GM21737 (cell line): ENCODE measurements around the gene TMCC2.
"Not testable (repeated sequence)": the region's sequence is repeated elsewhere in the genome, so short reads cannot be mapped to it uniquely, and the experiment has no call there.

ENCODE experiments used
- ATAC-seq: cut with Tn5 transposase; IDR thresholded peaks from one replicate; pipeline ENCODE4 v1.9.1; 2021; ENCODE audit warnings: mild to moderate bottlenecking, moderate library complexity; ENCODE audit not compliant: unreplicated experiment

Gene TMCC2, protein sequence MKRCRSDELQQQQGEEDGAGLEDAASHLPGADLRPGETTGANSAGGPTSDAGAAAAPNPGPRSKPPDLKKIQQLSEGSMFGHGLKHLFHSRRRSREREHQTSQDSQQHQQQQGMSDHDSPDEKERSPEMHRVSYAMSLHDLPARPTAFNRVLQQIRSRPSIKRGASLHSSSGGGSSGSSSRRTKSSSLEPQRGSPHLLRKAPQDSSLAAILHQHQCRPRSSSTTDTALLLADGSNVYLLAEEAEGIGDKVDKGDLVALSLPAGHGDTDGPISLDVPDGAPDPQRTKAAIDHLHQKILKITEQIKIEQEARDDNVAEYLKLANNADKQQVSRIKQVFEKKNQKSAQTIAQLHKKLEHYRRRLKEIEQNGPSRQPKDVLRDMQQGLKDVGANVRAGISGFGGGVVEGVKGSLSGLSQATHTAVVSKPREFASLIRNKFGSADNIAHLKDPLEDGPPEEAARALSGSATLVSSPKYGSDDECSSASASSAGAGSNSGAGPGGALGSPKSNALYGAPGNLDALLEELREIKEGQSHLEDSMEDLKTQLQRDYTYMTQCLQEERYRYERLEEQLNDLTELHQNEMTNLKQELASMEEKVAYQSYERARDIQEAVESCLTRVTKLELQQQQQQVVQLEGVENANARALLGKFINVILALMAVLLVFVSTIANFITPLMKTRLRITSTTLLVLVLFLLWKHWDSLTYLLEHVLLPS

DNA sequence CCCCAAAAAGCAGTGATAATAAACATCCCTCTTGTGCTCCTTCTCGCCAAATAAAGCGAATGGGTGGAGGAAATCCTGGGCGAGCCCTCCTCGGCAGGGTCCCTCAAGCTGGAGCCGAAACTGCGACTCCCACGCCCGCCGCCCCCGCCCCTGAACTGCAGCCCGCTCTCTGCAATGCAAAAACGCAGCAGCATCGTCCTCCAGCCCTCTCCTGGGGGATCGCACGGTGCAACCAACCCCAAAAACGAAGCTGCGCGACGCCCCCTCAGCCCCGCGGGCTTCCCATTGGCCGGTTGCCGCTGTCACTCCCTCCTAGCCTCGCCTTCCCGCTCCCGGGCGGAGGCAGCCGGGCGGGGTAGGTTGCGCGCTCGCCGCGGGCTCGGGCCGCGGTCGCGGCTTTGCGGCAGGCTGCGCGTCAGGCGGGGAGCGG lies at the start of gene TMCC2:
Gene TMCC2 (plus strand): TSS at position 363 of the 430 bp plus-strand sequence. CDS start 619 bp downstream, outside the sequence.
- ATAC-seq, result peak; percentile 71

DNA sequence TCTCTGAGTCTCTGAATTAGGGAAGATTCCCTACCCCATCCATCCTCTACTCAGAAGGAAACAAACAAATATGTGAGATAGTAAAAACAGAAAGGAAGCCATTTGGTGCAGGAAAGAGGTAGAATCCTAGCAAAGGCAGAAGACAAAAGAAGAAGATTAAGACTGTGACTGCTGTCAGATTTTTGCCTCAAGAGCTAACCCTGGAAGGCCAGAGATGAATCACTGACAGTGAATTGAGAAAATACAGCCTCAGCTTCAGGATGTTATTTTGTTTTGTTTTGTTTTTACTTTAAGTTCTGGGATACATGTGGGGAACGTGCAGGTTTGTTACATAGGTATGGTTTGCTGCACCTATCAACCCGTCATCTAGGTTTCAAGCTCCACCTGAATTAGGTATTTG lies 47.9 kb upstream of the TMCC2 start:
- no peak for ATAC-seq

DNA sequence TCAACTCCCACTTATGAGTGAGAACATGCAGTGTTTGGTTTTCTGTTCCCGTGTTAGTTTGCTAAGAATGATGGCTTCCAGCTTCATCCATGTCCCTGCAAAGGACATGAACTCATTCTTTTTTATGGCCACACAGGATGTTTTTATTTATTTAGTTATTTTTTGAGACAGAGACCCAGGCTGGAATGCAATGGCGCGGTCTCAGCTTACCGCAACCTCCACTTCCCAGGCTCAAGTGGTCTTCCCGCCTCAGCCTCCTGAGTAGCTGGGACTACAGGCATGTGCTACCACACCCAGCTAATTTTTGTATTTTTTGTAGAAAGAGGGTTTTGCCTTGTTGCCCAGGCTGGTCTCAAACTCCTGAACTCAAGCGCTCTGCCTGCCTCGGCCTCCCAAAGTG lies 47.4 kb upstream of the TMCC2 start:
- not testable (repeated sequence) for ATAC-seq

DNA sequence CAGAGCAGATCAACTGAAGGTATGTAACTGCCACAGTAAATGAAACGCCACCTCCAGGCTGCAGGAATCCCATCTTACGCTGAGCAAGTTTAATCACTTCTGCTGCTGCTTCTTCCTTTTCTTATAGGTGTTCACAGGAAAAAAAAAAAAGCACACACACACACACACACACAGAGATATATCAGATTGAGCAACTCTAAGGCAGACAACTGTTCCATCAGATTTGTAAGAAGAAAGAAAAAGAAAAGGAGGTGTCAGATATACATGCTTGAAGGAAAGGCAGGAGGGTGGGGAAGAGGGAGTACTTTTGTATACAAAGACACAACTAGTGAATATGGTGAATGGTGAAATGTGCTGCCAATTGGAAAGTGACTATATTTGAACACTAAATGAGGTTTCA lies 44.8 kb upstream of the TMCC2 start:
- no peak for ATAC-seq

DNA sequence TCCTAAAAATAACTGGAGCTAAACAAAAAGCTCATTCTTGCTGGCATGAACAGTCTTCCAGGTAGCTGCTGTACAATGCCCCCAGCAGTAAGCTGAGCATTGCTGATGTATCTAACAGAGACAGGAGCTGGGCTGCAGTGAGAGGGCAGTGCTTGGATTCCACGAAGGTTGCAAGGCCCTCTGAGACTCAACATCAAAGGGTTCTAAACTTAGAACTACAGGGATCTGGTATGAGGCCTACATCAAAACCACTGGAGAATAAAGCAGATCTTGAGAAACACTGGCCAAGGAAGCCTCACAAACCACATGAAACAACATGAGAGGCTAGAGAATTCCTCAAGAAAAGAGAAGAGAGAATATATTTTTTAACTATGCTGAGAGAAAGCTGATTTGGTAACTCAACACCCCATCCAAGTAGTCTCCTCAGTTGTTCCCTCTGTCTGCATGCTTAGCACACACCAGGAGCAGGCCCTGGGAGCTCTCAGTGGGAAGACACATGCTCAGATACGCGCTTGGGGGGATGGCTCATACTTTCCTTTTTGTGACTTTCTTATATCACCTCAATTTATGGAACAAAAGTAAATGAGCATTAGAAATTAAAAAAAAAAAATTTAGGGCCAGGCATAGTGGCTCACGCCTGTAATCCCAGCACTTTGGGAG lies 43.9 kb upstream of the TMCC2 start:
- ATAC-seq, result no peak

DNA sequence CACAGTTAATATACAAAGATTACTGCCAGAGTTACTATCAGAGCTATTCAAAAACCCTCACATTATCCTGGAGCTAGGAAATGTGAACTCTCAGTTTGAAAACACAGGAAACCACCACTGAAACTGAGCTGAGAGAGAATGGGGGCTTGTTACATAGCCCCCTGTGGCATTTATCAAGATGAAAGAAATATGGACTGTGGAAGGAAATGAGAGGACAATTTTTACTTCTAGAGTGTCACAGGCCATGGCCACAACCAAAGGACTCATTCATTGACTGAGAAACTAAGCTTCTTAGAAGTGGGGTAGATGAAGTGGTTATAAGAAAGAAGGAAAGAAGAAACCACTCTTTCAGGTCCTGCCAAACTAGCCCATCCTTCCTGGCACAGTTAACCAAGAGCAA lies 41.6 kb upstream of the TMCC2 start:
- no peak for ATAC-seq

DNA sequence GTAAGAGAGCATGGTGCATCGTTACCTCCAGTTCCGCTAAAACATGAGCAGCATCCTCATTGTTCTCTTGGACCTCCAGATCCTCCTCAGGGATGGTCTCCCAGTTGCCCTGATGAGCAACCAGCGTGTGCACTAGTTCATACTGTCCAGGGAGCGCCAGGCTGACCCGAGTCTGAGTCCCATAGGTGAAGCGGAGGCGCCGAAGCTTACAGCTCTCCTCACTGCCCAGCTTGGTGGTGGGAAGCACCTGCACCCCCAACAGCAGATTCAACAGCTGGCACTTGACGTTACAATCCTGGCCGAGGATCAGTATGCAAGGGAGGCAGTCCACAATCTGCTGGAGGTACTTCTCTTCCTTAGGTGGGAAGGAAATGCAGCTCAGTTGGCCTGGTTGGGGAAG lies 40.3 kb upstream of the TMCC2 start:
- ATAC-seq, result no peak

DNA sequence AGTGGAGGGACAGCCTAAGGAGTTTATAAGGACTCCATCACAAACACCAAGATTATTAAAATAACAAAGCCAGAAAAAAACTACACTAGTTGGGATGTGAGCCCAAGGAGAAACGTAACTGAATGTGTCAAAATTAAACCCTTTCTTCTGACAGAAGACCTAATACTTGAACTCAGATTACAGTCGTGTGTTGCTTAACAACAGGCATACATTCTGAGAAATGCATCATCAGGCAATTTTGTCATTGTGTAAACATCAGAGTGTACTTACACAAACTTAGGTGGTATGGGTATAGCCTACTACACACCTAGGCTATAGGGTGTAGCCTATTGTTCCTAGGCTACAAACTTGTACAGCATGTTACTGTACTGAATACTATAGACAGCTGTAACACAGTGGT lies 39.6 kb upstream of the TMCC2 start:
- no peak for ATAC-seq

DNA sequence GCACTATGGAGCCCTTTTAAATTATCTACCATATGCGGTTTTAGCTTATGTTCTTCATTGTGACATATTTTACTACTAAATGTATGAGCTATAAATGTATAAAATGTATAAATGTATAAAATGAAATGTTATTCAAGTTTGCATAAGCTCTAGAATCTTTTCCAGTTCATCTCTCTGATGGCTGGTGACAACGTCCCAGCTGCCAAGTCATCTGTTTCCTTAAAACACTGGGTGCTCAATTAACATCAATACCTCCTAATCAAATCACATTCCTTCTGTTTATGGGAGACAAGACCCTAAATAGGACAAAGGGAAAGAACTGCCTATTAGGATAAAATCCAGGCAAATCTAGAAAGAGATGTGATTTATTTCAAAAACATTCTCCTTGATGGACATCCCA lies 39.1 kb upstream of the TMCC2 start:
- no peak for ATAC-seq

DNA sequence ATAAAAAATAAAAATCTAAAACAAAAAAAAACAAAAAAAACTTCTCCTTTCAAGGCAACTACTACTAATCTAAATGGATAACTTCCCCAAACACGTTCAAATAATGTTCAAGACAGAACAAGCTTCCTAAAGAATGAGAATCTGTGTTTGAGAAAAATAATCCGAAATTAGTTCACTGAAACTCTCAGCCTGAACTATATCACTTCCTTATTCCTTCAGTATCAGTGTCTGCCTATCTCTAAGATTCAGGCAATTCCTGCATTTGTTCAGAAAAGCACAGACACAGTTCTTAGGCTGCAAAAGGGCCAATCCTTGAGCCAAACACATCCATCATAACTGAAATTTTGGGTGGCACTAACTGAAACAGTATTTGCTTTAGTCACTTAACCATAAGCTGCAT lies 38.6 kb upstream of the TMCC2 start:
- ATAC-seq, result no peak

DNA sequence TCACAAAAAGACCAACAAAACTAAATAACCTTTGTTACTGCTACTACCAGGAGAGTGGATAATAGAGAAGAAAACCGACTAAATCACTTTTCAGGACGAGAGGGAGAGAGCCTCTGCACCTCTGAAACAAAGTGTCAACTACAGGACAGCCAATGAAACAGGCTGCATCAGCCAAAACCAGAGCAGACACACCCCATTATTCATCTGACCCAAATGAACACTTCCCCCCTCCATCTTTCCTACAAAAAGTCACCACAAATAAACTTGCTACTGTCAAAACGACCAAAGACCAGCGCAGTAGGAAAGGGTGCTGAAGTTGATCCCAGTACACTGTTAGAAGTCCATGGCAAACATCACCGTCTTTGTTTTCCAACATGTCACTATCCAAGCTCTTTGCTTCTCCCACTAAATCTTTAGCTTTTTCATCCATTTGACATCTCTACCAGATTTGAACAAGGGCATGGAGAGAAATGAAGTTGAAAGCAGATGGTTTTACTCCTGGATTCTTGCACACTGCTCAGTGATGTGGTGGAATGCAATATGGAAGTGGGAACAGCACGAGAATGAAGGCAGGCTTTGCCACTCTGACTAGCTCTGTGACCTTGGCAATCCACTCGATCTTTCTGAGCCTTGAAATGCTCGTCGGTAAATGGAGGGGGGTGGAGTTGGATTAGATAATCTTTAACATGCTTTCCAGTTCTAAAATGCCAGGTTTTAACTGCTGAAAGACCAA lies 36.7 kb upstream of the TMCC2 start:
- ATAC-seq, result no peak

DNA sequence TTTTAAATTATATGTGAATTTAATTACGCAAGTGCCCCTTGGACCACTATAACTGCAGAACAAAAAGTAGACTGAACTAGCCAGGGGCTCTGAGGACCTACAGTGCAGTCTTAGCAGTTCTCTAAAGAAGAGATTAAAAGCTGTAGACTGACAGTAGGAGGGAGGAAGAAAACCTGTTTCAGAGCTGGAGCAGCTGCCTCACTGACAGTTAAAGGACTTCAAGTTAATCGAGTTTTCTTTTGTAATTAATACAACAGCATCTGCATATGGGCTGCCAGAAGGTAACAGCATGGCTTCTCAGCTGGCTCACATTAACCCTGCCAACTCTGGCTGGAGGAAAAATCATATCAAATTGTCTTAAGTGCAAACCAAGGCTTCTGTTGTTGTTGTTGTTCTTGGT lies 36.1 kb upstream of the TMCC2 start:
- no peak for ATAC-seq

DNA sequence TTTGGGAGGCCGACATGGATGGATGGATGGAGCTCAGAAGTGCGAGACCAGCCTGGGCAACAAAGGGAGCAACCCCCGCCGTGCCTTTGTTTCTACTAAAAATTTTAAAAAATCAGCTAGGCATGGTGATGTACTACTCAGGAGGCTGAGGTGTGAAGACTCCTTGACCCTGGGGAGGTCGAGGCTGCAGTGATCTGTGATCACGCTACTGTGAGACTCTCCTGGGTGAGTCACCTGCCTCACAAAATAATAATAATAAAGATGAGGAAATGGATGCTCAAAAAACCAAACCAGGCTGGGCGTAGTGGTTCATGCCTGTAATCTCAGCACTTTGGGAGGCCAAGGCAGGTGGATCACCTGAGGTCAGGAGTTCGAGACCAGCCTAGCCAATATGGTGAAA lies 35.5 kb upstream of the TMCC2 start:
- no peak for ATAC-seq

DNA sequence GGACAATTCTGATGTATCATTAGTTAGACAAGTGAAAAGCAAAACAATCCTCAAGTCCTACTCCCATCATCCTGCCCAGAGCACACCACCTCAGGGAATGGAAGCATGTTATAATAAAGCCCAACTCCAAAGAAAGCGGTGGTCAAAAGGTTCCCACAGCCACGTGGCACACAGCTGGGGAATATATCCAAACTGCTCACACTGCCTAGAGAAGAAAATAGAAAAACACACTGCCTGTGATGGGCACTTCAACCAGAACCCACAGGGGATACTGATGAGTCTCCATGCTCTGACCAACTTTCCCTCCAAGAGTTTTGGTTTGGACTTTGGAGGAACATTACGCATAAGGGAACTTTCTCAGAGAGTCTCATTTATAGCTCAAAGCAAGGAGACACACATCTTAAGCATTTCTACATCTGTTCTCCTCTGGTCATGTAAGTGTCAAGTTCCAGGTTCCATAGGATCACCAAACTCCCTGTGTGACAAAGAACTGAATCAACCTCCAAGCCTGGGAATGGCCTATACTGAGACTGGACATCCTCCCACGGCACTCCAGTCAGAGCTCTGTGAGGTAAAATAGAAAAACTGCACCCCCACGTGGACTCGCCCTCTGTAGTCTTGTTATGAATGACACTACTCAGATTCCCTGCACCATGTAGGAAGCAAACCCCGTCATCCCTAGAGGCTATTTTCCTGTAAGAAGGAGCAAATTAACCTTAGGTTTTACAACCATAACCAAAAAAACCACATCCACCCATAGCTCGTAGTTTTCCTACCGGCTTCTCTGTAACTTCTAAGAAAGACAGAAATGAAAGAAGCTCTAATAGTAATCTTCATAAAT lies 28.4 kb upstream of the TMCC2 start:
- ATAC-seq, result no peak

DNA sequence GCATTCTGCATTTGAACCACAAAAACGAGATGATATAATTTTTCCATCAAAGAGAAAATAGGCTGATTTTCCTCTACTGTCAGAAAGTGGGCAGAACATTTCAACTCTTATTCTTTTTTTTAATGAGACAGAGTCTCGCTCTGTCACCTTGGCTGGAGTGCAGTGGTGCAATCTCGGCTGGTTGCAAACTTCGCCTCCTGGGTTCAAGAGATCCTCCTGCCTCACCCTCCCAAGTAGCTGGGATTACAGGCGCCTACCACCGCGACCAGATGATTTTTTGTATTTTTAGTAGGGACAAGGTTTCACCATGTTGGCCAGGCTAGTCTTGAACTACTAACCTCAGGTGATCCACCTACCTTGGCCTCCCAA lies 27.8 kb upstream of the TMCC2 start:
- no peak for ATAC-seq

DNA sequence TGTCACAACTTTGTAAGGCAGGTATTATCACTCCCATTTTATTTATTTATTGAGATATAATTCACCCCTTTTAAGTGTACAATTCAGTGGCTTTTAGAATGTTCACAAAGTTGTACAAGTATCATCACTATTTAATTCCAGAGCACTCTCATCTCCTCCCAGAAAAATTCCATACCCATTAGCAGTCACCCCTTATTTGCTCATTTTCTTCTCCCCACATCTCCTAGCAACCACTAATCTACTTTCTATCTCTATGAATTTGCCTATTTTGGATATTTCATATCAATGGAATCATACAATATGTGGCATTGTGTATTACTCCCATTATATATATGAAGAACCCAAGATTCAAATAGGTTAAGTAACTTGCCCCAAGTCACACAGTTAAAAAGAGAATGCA lies 23.2 kb upstream of the TMCC2 start:
- no peak for ATAC-seq

DNA sequence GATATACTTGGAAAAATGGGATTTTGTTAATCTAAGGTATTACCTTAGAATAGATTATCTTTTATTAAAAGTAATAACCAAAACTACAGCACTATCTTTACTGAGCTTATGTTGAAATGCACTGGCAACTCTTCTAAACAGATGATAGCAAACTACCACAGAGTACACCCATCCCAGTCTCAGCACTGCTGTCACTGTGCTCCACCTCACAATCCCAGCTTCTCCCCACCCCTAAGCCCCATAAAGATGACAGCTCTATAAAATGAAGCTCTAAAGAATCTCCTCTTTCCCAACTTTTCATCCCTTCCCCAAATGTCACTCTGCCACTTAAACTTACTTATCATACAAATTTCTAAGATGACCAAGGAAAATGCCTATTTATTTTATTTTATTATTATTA lies 22.7 kb upstream of the TMCC2 start:
- no peak for ATAC-seq

DNA sequence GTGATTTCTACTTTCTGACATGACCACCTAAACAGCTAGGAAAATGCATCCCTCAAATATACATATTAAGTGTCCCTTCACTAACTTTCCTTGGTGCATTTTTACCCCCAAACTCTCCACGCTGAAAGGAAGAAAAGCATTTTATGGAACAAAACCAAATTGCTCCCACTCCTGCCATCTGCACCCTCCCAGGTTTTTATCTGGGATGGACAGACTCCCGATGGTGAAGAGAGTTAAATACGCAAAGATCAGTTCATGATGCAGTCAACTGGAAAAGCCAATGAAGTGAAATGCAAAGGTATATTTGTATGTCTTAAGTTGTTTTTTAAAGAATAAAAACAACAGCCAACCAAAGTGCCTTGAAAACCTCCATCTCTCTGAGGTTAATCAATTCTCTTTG lies 18.9 kb upstream of the TMCC2 start:
- ATAC-seq, result no peak

DNA sequence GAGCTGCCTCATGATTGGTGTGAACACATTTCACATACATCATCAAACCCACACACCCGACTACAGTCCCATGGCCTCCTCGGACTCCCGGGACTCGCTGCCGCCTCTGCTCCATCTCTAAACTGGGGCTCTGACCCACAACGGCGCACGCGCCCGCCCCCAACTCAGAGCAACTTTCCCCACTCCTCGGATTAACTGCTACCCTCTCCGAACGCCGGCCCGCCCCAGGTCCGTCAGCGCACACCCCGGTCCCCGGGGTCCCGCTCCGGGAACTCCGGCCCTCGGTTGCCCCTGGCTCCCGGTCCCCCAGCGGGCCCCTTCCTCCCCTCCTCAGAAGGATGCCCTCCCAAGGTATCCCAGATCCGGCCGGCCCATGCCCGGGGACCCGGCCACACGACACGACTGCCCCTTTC lies 17.0 kb upstream of the TMCC2 start:
- peak; percentile 25 for ATAC-seq

DNA sequence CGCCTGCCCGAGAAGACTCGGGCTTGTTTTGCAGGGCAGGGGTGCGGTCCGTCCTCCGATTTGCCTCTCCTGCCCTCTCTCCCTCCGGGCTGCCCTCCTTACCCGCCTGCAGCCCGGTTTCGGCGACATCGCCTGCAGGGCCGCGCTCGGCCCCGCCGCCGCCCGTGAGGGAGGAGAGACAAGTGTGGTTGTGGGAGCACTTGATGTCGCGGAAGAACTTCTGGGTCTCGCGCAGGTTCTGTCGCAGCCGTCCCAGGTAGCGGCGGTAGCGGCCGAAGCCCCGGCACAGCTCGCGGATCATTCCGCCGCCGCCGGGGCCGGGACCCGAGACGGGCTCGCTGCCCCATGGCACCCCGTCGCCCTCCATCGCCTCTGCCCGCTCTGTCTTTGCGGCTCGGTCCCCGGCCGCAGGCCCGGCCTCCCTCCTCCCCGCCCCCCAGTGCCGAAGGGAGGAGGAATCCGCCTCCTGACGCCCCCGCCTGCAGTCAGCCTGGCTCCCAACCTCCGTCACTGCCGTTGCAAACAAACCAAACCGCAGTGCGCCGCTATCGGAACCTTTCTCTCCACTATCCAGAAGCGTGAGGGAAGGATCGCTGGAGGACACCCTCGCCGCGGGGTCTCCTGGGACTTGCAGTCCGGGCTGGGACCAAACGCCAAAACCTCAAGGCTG lies 16.4 kb upstream of the TMCC2 start, which contains the start of gene DSTYK:
Gene DSTYK (minus strand): TSS at position 534 of the 670 bp plus-strand sequence. CDS start 167 bp downstream, at position 367.
- ATAC-seq, result peak; percentile 83
